H9 (cell line): ENCODE data around the gene CHST8. TPM values are rescaled to one million over a fixed set of nuclear protein-coding genes. Genes with fewer than 3 reads are reported as not detected.

Experiments used
- DNase-seq: peaks from one replicate; pipeline ENCODE4 v3.0.0-alpha.2; 2017
- H2AFZ ChIP-seq: one replicate; pipeline ENCODE4 v1.6.1; 2013; ENCODE audit warnings: mild to moderate bottlenecking, low read length, control low read depth, moderate library complexity
- H2AK5ac ChIP-seq: 2 replicates; pipeline ENCODE4 v1.6.1; 2013; ENCODE audit warnings: low read length, control low read depth, mixed read lengths; ENCODE audit not compliant: insufficient read length
- H2BK120ac ChIP-seq: one replicate; pipeline ENCODE4 v1.6.1; 2013; ENCODE audit warnings: low read depth, mild to moderate bottlenecking, low read length, control low read depth, inconsistent platforms; ENCODE audit not compliant: poor library complexity, severe bottlenecking
- H2BK12ac ChIP-seq: 2 replicates; pipeline ENCODE4 v1.6.1; 2013; ENCODE audit warnings: low read length, control low read depth, mixed read lengths, low read depth; ENCODE audit not compliant: insufficient read length
- H2BK15ac ChIP-seq: 2 replicates; pipeline ENCODE4 v1.6.1; 2013; ENCODE audit warnings: low read depth, low read length, control low read depth
- H2BK20ac ChIP-seq: one replicate; pipeline ENCODE4 v1.6.1; 2013; ENCODE audit warnings: low read depth, mild to moderate bottlenecking, low read length, control low read depth, inconsistent platforms; ENCODE audit not compliant: poor library complexity, severe bottlenecking
- H2BK5ac ChIP-seq: 2 replicates; pipeline ENCODE4 v1.6.1; 2013; ENCODE audit warnings: low read length, control low read depth, mixed read lengths; ENCODE audit not compliant: insufficient read length
- H3K14ac ChIP-seq: 2 replicates; pipeline ENCODE4 v1.6.1; 2013; ENCODE audit warnings: low read length, control low read depth; ENCODE audit not compliant: insufficient read depth
- H3K18ac ChIP-seq: 2 replicates; pipeline ENCODE4 v1.6.1; 2013; ENCODE audit warnings: low read depth, mild to moderate bottlenecking, mixed read lengths, low read length, control low read depth; ENCODE audit not compliant: insufficient read length
- H3K23ac ChIP-seq: 2 replicates; pipeline ENCODE4 v1.6.1; 2013; ENCODE audit warnings: low read length, control low read depth, mixed read lengths, low read depth; ENCODE audit not compliant: insufficient read length
- H3K23me2 ChIP-seq: 2 replicates; pipeline ENCODE4 v1.6.1; 2013; ENCODE audit warnings: low read depth, mild to moderate bottlenecking, mixed read lengths, low read length, control low read depth; ENCODE audit not compliant: insufficient read length, poor library complexity, severe bottlenecking
- H3K27ac ChIP-seq: 2 replicates; pipeline ENCODE4 v1.5.1; 2013; ENCODE audit warnings: low read length, control low read depth, mixed read lengths, low read depth; ENCODE audit not compliant: insufficient read length
- H3K27me3 ChIP-seq: 2 replicates; pipeline ENCODE4 v1.6.1; 2013; ENCODE audit warnings: low read length, control low read depth, inconsistent platforms; ENCODE audit not compliant: insufficient read depth
- H3K4ac ChIP-seq: 2 replicates; pipeline ENCODE4 v1.6.1; 2013; ENCODE audit warnings: low read depth, mild to moderate bottlenecking, control low read depth, inconsistent platforms, low read length, moderate library complexity
- H3K4me1 ChIP-seq: 2 replicates; pipeline ENCODE4 v1.6.1; 2013; ENCODE audit warnings: low read length, control low read depth, inconsistent platforms; ENCODE audit not compliant: insufficient read depth
- H3K4me2 ChIP-seq: 2 replicates; pipeline ENCODE4 v1.6.1; 2013; ENCODE audit warnings: low read length, control low read depth, mixed read lengths; ENCODE audit not compliant: insufficient read length, insufficient read depth
- H3K56ac ChIP-seq: 2 replicates; pipeline ENCODE4 v1.6.1; 2013; ENCODE audit warnings: low read depth, mild to moderate bottlenecking, mixed read lengths, low read length, control low read depth; ENCODE audit not compliant: insufficient read length
- H3K79me1 ChIP-seq: 2 replicates; pipeline ENCODE4 v1.6.1; 2013; ENCODE audit warnings: low read depth, mild to moderate bottlenecking, moderate library complexity, low read length, control low read depth, inconsistent platforms; ENCODE audit not compliant: insufficient read depth, poor library complexity, severe bottlenecking
- H3K79me2 ChIP-seq: 2 replicates; pipeline ENCODE4 v1.6.1; 2013; ENCODE audit warnings: low read length, control low read depth, inconsistent platforms; ENCODE audit not compliant: insufficient read depth
- H3K9ac ChIP-seq: 2 replicates; pipeline ENCODE4 v1.6.1; 2013; ENCODE audit warnings: low read length, control low read depth, mixed read lengths; ENCODE audit not compliant: insufficient read length; ENCODE audit errors: extremely low read depth
- H3K9me3 ChIP-seq: one replicate; pipeline ENCODE4 v1.6.1; 2013; ENCODE audit warnings: low read depth, low read length, inconsistent platforms; ENCODE audit not compliant: control insufficient read depth
- H3T11ph ChIP-seq: one replicate; pipeline ENCODE4 v1.6.1; 2013; ENCODE audit warnings: mild to moderate bottlenecking, low read length, control low read depth, inconsistent platforms
- H4K20me1 ChIP-seq: one replicate; pipeline ENCODE4 v1.6.1; 2013; ENCODE audit not compliant: control insufficient read depth, insufficient read length, insufficient read depth
- H4K5ac ChIP-seq: 2 replicates; pipeline ENCODE4 v1.6.1; 2013; ENCODE audit warnings: low read depth, mild to moderate bottlenecking, mixed read lengths, low read length, control low read depth; ENCODE audit not compliant: insufficient read length
- H4K8ac ChIP-seq: replicated peaks from 2 replicates; pipeline ENCODE4 v1.6.1; 2013; ENCODE audit warnings: low read length, control low read depth, mixed read lengths, low read depth; ENCODE audit not compliant: insufficient read length
- H4K91ac ChIP-seq: 2 replicates; pipeline ENCODE4 v1.6.1; 2013; ENCODE audit warnings: low read depth, mild to moderate bottlenecking, moderate library complexity, mixed read lengths, low read length, control low read depth; ENCODE audit not compliant: insufficient read length
- H3K27ac Mint-ChIP-seq, 3 experiments: 2 replicates in 2 of 3; 3 replicates in 1 of 3; pipeline ENCODE4 v1.8.0; 2020 to 2021; ENCODE audit warnings: mixed read lengths in 3 of 3, mild to moderate bottlenecking in 1 of 3, moderate library complexity in 1 of 3
- H3K27me3 Mint-ChIP-seq: 2 replicates; pipeline ENCODE4 v1.8.0; 2021; ENCODE audit warnings: low read depth, mild to moderate bottlenecking, moderate library complexity, mixed read lengths
- H3K36me3 Mint-ChIP-seq, 3 experiments: 2 replicates in 2 of 3; 3 replicates in 1 of 3; pipeline ENCODE4 v1.8.0; 2020 to 2021; ENCODE audit warnings: low read depth in 3 of 3, mixed read lengths in 3 of 3; ENCODE audit not compliant: insufficient read depth in 1 of 3
- H3K4me1 Mint-ChIP-seq, 2 experiments: 2 replicates each; pipeline ENCODE4 v1.8.0; 2020; ENCODE audit warnings: mixed read lengths in 2 of 2
- H3K4me3 Mint-ChIP-seq, 2 experiments: 2 replicates in 1 of 2; 3 replicates in 1 of 2; pipeline ENCODE4 v1.8.0; 2020 to 2021; ENCODE audit warnings: mild to moderate bottlenecking in 2 of 2, mixed read lengths in 2 of 2, moderate library complexity in 1 of 2
- H3K9me3 Mint-ChIP-seq, 2 experiments: 2 replicates in 1 of 2; 3 replicates in 1 of 2; pipeline ENCODE4 v1.8.0; 2020; ENCODE audit warnings: mild to moderate bottlenecking in 2 of 2, mixed read lengths in 2 of 2, moderate library complexity in 1 of 2
- WGBS: extraction: QIAGEN DNeasy Blood & Tissue Kit; methylation state at CpG from one replicate; pipeline ENCODE4 v1.1.7; 2013; ENCODE audit warnings: missing lambda C conversion rate, low lambda C conversion rate, mixed read lengths; ENCODE audit not compliant: insufficient read length; ENCODE audit errors: extremely low coverage; 5-methylcytosine and 5-hydroxymethylcytosine counted together
- total RNA-seq: library from RNA; stranded (reverse); gene quantifications from 2 replicates; pipeline ENCODE4 v1.2.1, GENCODE V29; 2021
- TF ChIP-seq, protein P1 (sequence below): fragments of 200-600 bp; sonication (generic); conservative IDR thresholded peaks from 3 replicates; pipeline ENCODE4 v1.8.0; 2021; ENCODE audit warnings: antibody characterized with exemption, mild to moderate bottlenecking

Gene CHST8
- total RNA-seq, 1 experiment from 2014 or later, result 5.1 TPM

DNA sequence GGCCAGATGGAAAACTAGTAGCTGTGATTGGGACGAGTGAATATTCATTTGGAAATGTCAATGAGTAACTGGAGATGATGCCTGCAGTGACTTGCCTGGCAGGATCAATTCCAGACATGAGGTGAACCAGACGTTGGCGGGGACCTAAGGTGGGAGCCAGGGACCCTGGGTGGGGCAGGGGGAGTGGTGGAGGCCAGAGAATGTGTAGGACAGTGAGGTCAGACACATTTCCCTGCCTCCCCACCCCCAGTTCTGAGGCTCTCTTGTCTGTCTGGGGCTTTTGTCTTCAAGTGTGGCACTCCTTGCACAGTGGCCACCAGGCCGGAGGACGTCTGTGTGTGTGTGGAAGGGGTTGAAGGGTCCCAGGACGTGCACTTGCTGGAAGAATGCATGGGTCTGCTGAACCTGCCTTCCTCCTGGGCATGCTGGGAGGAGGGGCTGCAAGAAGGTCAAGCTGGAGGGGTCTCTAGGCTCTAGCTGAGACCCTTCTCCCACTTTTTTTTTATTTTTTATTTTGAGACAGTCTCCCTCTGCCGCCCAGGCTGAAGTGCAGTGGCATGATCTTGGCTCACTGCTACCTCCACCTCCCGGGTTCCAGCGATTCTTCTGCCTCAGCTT, 51.6 kb downstream of the CHST8 start:
- Histone ChIP-seq H2BK15ac (no peak overlapping the region), H2AFZ (no peak overlapping the region), H2BK20ac (no peak overlapping the region), H3K9ac (no peak overlapping the region), H2BK5ac (no peak overlapping the region), H2AK5ac (no peak overlapping the region), H3K9me3 (no peaks in the 10 kb centered on the region), H3K23ac (no peak overlapping the region), H3K4me2 (no peak overlapping the region), H4K20me1 (no peaks in the 10 kb centered on the region), H3K4ac (no peak overlapping the region), H2BK120ac (no peak overlapping the region), H3K79me2 (no peaks in the 10 kb centered on the region), H3K14ac (no peak overlapping the region), H3K18ac (no peak overlapping the region), H4K5ac (no peak overlapping the region), H4K91ac (no peak overlapping the region), H4K8ac (no peak overlapping the region), H3K4me1 (no peaks in the 10 kb centered on the region; the same call in 1 of the 2 replicates), H3K27ac (no peak overlapping the region), H3T11ph (no peak overlapping the region), H3K27me3 (no peaks in the 10 kb centered on the region), H3K23me2 (no peaks in the 10 kb centered on the region), H3K56ac (no peak overlapping the region), H3K79me1 (no peaks in the 10 kb centered on the region), H2BK12ac (no peak overlapping the region)
- no peak for DNase-seq
- TF ChIP-seq, protein P1, sequence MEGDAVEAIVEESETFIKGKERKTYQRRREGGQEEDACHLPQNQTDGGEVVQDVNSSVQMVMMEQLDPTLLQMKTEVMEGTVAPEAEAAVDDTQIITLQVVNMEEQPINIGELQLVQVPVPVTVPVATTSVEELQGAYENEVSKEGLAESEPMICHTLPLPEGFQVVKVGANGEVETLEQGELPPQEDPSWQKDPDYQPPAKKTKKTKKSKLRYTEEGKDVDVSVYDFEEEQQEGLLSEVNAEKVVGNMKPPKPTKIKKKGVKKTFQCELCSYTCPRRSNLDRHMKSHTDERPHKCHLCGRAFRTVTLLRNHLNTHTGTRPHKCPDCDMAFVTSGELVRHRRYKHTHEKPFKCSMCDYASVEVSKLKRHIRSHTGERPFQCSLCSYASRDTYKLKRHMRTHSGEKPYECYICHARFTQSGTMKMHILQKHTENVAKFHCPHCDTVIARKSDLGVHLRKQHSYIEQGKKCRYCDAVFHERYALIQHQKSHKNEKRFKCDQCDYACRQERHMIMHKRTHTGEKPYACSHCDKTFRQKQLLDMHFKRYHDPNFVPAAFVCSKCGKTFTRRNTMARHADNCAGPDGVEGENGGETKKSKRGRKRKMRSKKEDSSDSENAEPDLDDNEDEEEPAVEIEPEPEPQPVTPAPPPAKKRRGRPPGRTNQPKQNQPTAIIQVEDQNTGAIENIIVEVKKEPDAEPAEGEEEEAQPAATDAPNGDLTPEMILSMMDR, result no peak
- Mint-ChIP-seq H3K36me3 (no peaks in the 10 kb centered on the region), H3K27ac (peak overlapping the region in 1 of 3 experiments; percentile 40; a peak in 3 of 7 replicates), H3K27me3 (peaks cover 6% of the 10 kb centered on the region), H3K4me3 (no peak overlapping the region), H3K4me1 (no peaks in the 10 kb centered on the region), H3K9me3 (no peaks in the 10 kb centered on the region)
- WGBS, result no CpG with 5 or more reads among the region's 9 CpGs
